GM12864 (cell line): Measurements from ENCODE around the gene HLA-C.
"Not testable (repeated sequence)": the region's sequence is repeated elsewhere in the genome, so short reads cannot be mapped to it uniquely, and the experiment has no call there.

Experiments
- DNase-seq: peaks from one replicate; pipeline ENCODE4 v3.0.0-alpha.2; 2011; ENCODE audit warnings: low read depth
- H3K4me3 ChIP-seq: 2 replicates; pipeline ENCODE4 v1.5.1; 2011; ENCODE audit warnings: mild to moderate bottlenecking, low read depth, low read length, control low read depth
- TF ChIP-seq, protein P1 (sequence below): IDR thresholded peaks from 2 replicates; pipeline ENCODE4 v1.5.1; 2011; ENCODE audit warnings: low read depth, mild to moderate bottlenecking, moderate library complexity, low read length, control low read depth, inconsistent platforms; ENCODE audit errors: missing control alignments

Gene HLA-C

GRCh38 chr6:31243508-31243907 is 28.4 kb downstream of the HLA-C start:
- TF ChIP-seq, protein P1, sequence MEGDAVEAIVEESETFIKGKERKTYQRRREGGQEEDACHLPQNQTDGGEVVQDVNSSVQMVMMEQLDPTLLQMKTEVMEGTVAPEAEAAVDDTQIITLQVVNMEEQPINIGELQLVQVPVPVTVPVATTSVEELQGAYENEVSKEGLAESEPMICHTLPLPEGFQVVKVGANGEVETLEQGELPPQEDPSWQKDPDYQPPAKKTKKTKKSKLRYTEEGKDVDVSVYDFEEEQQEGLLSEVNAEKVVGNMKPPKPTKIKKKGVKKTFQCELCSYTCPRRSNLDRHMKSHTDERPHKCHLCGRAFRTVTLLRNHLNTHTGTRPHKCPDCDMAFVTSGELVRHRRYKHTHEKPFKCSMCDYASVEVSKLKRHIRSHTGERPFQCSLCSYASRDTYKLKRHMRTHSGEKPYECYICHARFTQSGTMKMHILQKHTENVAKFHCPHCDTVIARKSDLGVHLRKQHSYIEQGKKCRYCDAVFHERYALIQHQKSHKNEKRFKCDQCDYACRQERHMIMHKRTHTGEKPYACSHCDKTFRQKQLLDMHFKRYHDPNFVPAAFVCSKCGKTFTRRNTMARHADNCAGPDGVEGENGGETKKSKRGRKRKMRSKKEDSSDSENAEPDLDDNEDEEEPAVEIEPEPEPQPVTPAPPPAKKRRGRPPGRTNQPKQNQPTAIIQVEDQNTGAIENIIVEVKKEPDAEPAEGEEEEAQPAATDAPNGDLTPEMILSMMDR: no peak
- no peak for DNase-seq
- no peak overlapping the region for H3K4me3 ChIP-seq

DNA sequence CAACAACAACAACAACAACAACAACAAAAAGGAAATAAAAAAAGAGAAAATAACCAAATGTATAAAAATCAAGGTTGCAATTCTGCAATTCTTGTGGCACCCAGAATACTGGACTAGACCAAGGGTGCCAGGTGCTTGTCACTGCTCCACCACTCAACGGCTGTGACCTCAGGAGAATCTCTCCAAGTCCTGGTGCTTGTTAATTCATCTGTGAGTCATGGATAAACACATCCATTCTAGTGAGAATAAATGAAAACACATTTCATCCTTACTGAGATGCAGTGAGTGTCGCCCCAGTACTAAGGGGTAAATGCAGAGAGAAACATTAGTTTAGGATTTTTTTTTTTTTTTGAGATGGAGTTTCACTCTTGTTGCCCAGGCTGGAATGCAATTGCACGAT is 32.0 kb downstream of the HLA-C start:
- no peak for DNase-seq
- H3K4me3 ChIP-seq: no peak overlapping the region
- TF ChIP-seq, protein P1: no peak

DNA sequence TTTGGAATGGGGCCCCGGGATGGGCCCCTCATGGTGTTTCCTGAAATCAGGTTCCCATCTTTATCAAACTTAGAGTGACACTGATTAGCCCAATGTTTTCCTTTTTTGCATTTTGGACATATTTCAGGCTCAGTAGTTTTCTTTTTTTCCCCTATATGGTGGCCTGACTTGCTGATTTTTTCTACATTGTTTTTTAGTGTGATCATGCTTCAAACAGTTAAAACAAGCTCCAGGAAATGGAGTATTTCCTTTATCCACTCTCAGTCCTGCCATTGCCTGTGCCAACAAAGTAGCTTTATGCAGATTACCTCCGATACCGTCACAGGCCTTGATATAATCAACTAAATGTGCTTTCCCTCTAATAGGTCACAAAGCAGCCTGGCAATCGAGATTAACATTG is 37.8 kb downstream of the HLA-C start:
- not testable (repeated sequence) for DNase-seq, H3K4me3 ChIP-seq

DNA sequence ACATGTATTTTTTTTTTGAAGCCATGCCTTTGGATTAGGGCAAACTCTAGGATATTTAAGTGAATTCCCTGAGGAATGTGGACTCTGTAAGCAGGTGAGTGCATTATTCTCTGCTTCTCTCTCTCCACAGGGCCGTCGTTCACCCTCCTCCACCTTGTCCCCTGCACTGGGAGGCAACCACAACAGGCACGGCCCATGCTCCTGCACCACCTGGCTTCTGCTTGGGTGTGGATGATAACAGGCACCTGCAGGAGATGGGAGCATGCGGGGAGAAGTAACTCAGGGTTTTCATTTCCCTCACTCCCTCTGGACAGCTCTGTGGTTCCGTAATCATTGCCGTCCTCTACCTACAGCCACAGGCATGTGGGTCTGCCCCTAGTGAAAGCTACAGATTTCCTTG is 43.4 kb downstream of the HLA-C start:
- TF ChIP-seq, protein P1: no peak

DNA sequence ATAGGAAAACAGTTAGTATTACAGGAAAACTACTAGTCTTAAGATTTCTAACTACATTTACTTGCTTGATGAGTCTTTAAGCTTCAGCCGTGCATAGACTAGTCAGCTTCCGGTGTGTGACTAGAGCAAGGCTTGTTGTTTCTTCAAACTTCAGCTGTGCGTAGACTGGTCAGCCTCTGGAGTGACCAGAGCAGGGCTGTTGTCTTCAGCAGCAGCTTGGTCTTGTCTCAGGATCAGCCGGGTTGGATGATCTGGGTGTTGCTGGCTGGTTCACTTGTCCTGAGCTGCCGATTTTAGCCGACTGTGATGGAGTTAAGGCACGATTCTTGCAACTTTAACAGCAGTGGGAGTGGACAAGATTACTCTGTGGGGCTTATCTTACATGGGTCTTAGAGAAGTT is 44.7 kb downstream of the HLA-C start:
- H3K4me3 ChIP-seq: no peak overlapping the region
- TF ChIP-seq, protein P1: no peak
- DNase-seq: no peak

More for the DNA sequence above, 43.4 kb downstream of the HLA-C start:
- no peak for DNase-seq
- no peak overlapping the region for H3K4me3 ChIP-seq

DNA sequence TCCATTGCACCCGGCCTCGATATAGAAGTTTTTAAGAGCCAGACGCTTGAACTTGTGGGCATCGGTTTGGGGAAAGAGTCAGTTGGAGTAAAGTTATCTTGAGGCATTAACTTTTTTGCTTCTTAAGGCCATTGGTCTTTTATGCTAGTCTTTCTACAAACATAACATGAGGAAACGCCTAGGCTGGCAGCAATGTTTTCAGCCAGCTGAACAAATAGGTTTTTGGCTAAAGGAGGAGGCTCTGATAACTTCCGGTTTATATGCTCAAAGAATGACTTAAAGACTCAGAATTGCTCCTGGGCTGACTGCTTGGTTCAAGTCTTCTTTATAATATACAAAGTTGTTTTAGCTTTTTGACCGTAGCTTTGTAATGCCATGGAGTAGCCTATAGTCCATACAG is 46.2 kb downstream of the HLA-C start:
- H3K4me3 ChIP-seq: no peak overlapping the region
- DNase-seq: no peak
- TF ChIP-seq, protein P1: no peak

- DNase-seq: no peak
- H3K4me3 ChIP-seq: no peak overlapping the region
- TF ChIP-seq, protein P1: no peak
Observed at GRCh38 chr6:31222496-31222895, 49.4 kb downstream of the HLA-C start.
